ENCODE results near the gene LRRC14B. TPM values are rescaled to one million over a fixed set of nuclear protein-coding genes. Genes with fewer than 3 reads are reported as not detected.

The LRRC14B gene
- 0.58 TPM for total RNA-seq
- not detected for polyA plus RNA-seq

DNA sequence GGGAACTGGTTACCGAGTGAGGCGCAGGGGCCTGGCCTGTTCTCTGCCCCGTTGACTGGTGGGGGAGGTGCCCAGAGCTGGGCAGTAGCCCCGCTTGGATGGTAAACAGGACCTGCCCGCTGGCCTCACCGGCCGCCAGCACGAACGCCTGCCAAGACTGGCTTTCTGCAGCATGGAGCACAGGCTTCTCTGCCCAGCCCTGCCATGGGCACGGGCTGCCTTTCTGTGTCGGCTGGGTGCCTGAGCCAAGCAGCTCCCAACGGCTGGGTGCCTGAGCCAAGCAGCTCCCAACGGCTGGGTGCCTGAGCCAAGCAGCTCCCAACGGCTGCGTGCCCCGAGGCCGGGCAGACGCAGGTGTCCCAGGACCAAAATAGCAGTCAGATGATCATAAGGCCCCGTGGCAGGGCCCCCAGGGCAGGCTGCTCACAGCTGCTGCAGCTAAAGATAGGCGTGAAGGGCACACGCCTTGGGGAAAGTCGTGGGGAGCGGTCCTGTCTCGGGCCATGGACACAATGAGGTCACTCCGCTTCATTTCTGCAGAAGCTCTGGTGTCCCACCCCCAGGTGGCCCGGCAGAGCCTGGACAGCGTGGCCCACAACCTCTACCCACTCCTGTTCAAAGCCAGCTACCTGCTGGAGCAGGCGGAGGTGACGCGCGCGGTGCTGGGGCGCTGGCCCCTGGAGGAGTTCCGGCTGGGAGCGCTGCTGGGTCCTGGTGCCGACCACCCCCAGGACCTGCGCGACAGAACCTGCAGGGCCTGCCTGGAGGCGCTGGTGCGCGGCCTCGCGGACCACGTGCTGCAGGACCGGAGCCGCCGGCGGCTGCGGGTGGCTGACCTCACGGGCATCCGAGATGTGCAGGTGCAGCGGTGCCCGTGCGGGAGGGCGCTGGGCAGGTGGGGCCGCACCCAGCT, at the start of gene LRRC14B:
LRRC14B (plus strand) TSS at position 460 of the 913 bp plus-strand sequence; CDS start at position 504, 44 bp downstream.
- Histone ChIP-seq H3K27ac (ENCODE audit: low read depth) (no peak within 1 kb of the TSS), H3K36me3 (ENCODE audit: insufficient read depth) (no peaks in the 10 kb centered on the region), H3K4me3 (ENCODE audit: low read depth, low read length) (no peak within 1 kb of the TSS), H3K4me1 (ENCODE audit: insufficient read depth) (no peaks in the 10 kb centered on the region)
- DNase-seq (ENCODE audit: extremely low spot score), result no peak
- WGBS, result 23% methylated on average over 56 of the region's 56 CpGs

GRCh38 chr5:141761-142160, 49.5 kb upstream of the LRRC14B start:
- WGBS, result 86% methylated on average over 12 of the region's 12 CpGs
- no peak for DNase-seq (ENCODE audit: extremely low spot score)
- Histone ChIP-seq H3K4me1 (ENCODE audit: insufficient read depth) (no peaks in the 10 kb centered on the region), H3K27ac (ENCODE audit: low read depth) (no peak overlapping the region), H3K36me3 (ENCODE audit: insufficient read depth) (no peaks in the 10 kb centered on the region), H3K4me3 (ENCODE audit: low read depth, low read length) (no peak overlapping the region)

- no peak for DNase-seq (ENCODE audit: extremely low spot score)
- Histone ChIP-seq H3K4me1 (ENCODE audit: insufficient read depth) (no peaks in the 10 kb centered on the region), H3K4me3 (ENCODE audit: low read depth, low read length) (no peak overlapping the region), H3K36me3 (ENCODE audit: insufficient read depth) (no peaks in the 10 kb centered on the region), H3K27ac (ENCODE audit: low read depth) (no peak overlapping the region)
- WGBS, result 93% methylated on average over 18 of the region's 18 CpGs
These were observed 49.0 kb upstream of the LRRC14B start for GRCh38 chr5:142246-142810.

GRCh38 chr5:143041-143440, 48.3 kb upstream of the LRRC14B start:
- Histone ChIP-seq H3K36me3 (ENCODE audit: insufficient read depth) (no peaks in the 10 kb centered on the region), H3K4me1 (ENCODE audit: insufficient read depth) (no peaks in the 10 kb centered on the region), H3K4me3 (ENCODE audit: low read depth, low read length) (no peak overlapping the region), H3K27ac (ENCODE audit: low read depth) (no peak overlapping the region)
- DNase-seq (ENCODE audit: extremely low spot score), result no peak
- WGBS, result 81% methylated on average over 17 of the region's 17 CpGs

DNA sequence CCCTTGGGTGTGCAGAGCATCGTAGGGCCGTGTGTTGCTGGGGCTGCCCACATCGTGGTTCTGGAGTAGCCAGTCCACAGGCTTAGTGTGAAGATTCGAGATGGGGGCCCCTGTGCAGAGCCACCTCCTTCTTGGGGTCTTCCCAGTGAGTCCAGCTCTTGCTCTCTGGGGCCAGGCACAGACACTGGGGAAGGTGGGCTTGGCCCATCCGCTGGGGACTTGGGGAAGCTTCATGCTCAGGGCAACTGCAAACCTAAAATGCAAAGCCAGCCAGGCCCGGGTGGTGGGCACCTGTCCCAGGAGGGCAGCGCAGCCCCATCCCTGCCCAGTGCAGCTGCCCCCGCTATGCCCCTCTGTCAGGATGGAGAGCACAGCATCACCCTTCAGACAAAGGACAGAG, 46.4 kb upstream of the LRRC14B start:
- no peak overlapping the region for H3K4me3 ChIP-seq (ENCODE audit: low read depth, low read length)
- DNase-seq (ENCODE audit: extremely low spot score), result no peak
- H3K4me1 ChIP-seq (ENCODE audit: insufficient read depth), result no peaks in the 10 kb centered on the region
- no peaks in the 10 kb centered on the region for H3K36me3 ChIP-seq (ENCODE audit: insufficient read depth)
- WGBS, result 94% methylated on average over 8 of the region's 8 CpGs
- H3K27ac ChIP-seq (ENCODE audit: low read depth), result no peak overlapping the region

DNA sequence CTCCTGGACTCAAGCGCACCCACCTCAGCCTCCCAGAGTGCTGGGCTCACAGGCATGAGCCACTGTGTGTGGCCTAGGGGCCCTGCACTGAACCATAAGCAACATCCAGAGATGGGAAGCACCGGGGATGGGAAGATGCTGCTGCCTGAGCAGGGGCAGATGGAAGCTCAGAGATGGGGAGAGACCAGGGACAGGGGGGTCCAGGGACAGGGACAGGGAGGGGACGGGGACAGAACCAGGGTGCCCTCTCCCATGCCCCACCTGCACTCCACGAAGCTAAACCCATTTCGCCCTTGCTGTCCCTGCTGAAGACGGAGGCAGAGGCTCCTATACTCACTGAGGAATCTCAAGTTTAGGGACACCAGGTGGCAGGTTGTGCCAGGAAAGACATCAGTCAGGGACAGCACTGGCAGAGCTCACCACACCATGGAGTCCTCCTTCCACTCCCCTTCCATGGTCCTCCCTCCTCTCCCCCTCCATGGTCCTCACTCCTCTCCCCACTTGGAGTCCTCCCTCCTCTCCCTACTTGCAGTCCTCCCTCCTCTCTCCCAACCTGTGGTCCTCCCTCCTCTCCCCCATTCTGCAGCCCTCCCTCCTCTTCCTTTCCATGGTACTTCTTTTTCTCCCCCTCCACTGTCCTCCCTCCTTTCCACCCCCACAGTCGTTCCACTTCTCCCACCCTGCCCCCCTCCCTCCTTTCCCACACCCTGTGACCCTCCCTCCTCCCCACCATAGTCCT, 45.5 kb upstream of the LRRC14B start:
- Histone ChIP-seq H3K36me3 (ENCODE audit: insufficient read depth) (no peaks in the 10 kb centered on the region), H3K4me3 (ENCODE audit: low read depth, low read length) (no peak overlapping the region), H3K27ac (ENCODE audit: low read depth) (no peak overlapping the region), H3K4me1 (ENCODE audit: insufficient read depth) (no peaks in the 10 kb centered on the region)
- 63% methylated on average over 7 of the region's 7 CpGs for WGBS
- no peak for DNase-seq (ENCODE audit: extremely low spot score)

GRCh38 chr5:147751-148150, 43.5 kb upstream of the LRRC14B start:
- no peaks in the 10 kb centered on the region for H3K36me3 ChIP-seq (ENCODE audit: insufficient read depth)
- no peak overlapping the region for H3K4me3 ChIP-seq (ENCODE audit: low read depth, low read length)
- 97% methylated on average over 1 of the region's 1 CpG for WGBS
- H3K27ac ChIP-seq (ENCODE audit: low read depth), result no peak overlapping the region
- H3K4me1 ChIP-seq (ENCODE audit: insufficient read depth), result no peaks in the 10 kb centered on the region
- DNase-seq (ENCODE audit: extremely low spot score), result no peak

DNA sequence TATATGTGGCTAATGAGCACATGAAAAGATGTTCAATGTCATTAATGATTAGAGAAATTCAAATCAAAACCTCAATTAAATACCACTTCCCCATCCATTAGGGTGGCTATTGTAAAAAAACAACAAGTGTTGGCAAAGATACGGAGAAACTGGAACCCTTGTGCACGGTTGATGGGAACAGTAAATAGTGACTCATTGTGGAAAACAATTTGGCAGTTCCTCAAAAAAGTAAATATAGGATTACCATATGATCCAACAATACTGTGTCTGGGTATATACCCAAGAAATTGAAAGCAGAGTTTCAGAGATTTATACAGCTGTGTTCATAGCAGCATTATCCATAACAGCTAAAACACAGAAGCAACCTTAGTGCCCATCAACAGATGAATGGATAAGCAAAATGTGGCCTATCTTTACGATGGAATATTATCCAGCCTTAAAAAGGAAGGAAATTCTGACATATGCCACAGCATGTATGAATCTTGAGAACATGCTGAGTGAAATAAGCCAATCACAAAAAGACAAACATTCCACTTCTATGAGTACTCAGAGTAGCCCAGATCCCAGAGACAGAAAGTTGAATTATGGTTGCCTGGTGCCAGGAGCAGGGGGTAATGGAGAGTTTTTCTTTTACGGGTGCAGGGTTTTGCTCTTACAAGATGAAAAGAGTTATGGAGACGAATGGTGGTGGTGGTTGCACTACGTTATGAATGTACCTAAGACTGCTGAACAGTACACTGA, 41.4 kb upstream of the LRRC14B start:
- Histone ChIP-seq H3K4me1 (ENCODE audit: insufficient read depth) (no peaks in the 10 kb centered on the region), H3K27ac (ENCODE audit: low read depth) (no peak overlapping the region), H3K36me3 (ENCODE audit: insufficient read depth) (no peaks in the 10 kb centered on the region), H3K4me3 (ENCODE audit: low read depth, low read length) (no peak overlapping the region)
- 79% methylated on average over 6 of the region's 6 CpGs for WGBS
- DNase-seq (ENCODE audit: extremely low spot score), result no peak

DNA sequence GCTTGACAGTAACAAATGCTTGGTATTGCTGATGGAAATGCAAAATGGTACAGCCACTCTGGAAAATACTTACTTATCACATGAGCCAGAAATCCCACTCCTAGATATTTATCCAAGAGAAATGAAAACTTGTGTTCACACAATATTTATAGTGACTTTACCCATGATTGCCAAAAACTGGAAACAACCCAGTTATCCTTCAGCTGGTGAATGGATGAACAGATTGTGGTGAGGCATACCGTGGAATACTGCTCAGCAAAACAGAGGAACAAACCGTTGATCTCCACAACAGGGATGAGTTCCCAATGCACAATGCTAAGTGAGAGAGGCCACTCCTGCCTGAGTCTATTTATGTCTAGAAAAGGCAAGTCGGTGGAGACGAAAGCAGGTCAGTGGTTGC, 40.5 kb upstream of the LRRC14B start:
- no peak overlapping the region for H3K27ac ChIP-seq (ENCODE audit: low read depth)
- no peak for DNase-seq (ENCODE audit: extremely low spot score)
- 89% methylated on average over 4 of the region's 4 CpGs for WGBS
- H3K4me3 ChIP-seq (ENCODE audit: low read depth, low read length), result no peak overlapping the region
- H3K4me1 ChIP-seq (ENCODE audit: insufficient read depth), result no peaks in the 10 kb centered on the region
- no peaks in the 10 kb centered on the region for H3K36me3 ChIP-seq (ENCODE audit: insufficient read depth)

DNA sequence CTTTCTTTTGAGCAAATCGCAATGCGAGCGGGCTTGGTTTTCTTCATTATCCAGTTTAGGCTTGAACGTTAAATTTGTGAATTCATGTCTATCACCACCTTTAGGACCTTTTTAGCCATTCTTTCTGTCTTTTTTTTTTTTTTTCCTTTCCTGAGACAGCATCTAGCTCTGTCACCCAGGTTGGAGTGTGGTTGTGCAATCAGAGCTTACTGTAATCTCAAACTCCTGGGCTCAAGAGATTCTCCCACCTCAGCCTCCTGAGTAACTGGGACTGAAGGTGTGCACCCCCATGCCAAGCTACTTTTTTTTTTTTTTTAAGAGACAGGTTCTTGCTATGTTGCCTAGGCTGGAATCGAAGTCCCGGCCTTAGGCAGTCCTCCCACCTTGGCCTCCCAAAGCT, 39.2 kb upstream of the LRRC14B start:
- no peaks in the 10 kb centered on the region for H3K36me3 ChIP-seq (ENCODE audit: insufficient read depth)
- no peak overlapping the region for H3K27ac ChIP-seq (ENCODE audit: low read depth)
- DNase-seq (ENCODE audit: extremely low spot score), result no peak
- no peak overlapping the region for H3K4me3 ChIP-seq (ENCODE audit: low read depth, low read length)
- 66% methylated on average over 6 of the region's 6 CpGs for WGBS
- H3K4me1 ChIP-seq (ENCODE audit: insufficient read depth), result no peaks in the 10 kb centered on the region

DNA sequence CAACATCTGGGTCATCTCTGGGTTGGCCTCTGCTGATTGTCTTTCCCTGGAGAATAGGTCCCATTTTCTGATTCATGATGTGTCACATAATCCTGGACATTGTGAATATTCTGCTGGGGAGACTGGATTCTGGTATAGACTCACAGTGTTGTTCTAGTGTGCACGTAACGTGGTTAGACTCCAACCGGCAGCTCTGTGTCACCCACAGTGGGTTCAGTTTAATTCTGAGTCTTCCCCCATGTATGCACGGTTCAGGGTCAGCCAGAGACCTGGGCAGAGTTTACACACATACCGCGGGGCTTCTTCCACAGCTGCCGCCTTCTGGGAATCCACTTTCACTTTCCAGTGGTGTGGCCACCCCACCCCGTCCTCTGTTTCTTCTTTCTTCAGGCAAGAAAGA, 38.0 kb upstream of the LRRC14B start:
- no peak for DNase-seq (ENCODE audit: extremely low spot score)
- Histone ChIP-seq H3K36me3 (ENCODE audit: insufficient read depth) (no peaks in the 10 kb centered on the region), H3K4me1 (ENCODE audit: insufficient read depth) (no peaks in the 10 kb centered on the region), H3K4me3 (ENCODE audit: low read depth, low read length) (no peak overlapping the region), H3K27ac (ENCODE audit: low read depth) (no peak overlapping the region)
- WGBS, result 68% methylated on average over 8 of the region's 8 CpGs

DNA sequence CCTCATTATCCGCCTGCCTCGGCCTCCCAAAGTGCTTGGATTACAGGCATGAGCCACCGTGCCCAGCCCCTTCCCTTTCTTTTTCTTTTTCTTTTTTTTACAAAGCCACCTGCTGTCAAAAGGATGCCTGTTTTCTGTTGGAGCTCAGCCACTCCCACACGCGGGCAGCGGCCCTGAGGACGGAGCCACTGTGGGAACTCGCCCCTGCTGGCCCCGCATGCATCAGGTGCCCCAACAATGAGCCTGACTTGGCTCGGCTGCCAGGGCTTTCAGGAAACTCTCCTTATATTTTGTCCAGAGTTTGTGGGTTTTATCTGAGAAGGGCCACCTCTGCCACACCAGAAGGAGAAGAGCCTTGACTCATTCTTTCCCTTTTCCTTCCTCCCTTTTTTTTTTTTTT, 37.1 kb upstream of the LRRC14B start:
- Histone ChIP-seq H3K36me3 (ENCODE audit: insufficient read depth) (no peaks in the 10 kb centered on the region), H3K4me3 (ENCODE audit: low read depth, low read length) (no peak overlapping the region), H3K4me1 (ENCODE audit: insufficient read depth) (no peaks in the 10 kb centered on the region), H3K27ac (ENCODE audit: low read depth) (no peak overlapping the region)
- DNase-seq (ENCODE audit: extremely low spot score), result no peak
- 78% methylated on average over 10 of the region's 10 CpGs for WGBS

GRCh38 chr5:154826-155225, 36.5 kb upstream of the LRRC14B start:
- H3K27ac ChIP-seq (ENCODE audit: low read depth), result no peak overlapping the region
- no peaks in the 10 kb centered on the region for H3K4me1 ChIP-seq (ENCODE audit: insufficient read depth)
- no peak for DNase-seq (ENCODE audit: extremely low spot score)
- no peaks in the 10 kb centered on the region for H3K36me3 ChIP-seq (ENCODE audit: insufficient read depth)
- 87% methylated on average over 18 of the region's 18 CpGs for WGBS
- no peak overlapping the region for H3K4me3 ChIP-seq (ENCODE audit: low read depth, low read length)
